Measurements from ENCODE around the gene MRPL36.

The MRPL36 gene

DNA sequence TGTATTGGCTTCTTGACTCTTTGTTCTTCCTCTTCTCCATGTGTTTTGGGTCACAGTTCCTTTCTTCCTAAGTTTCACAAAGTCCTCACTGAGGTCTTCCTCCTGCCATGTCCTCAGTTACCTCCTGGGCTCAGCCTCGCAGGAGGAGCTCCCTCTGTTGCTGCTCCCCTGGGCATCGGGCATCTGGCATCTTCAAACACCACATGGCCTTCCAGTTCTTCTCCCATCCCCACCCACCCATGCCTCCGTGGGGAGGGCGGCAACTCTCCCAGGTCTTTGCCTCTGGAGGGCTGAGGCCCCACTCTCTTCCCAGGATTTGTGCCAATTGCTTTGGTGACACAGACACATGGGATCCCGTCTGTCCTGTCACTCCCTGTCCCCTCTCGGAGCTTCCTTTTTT is 22.8 kb downstream of the MRPL36 start:
- Mint-ChIP-seq H3K9me3 (peaks cover 19% of the 10 kb centered on the region), H3K4me1 (peaks cover 25% of the 10 kb centered on the region), H3K27ac (no peak overlapping the region), H3K27me3 (ENCODE audit: low read depth, poor library complexity) (peaks cover 24% of the 10 kb centered on the region), H3K4me3 (no peak overlapping the region), H3K36me3 (ENCODE audit: low read depth) (no peaks in the 10 kb centered on the region)
- no peak for TF ChIP-seq CTCF (IDR thresholded peaks at IDR 0.05)
- DNase-seq, result no peak

- Mint-ChIP-seq H3K27me3 (ENCODE audit: low read depth, poor library complexity) (peaks cover 23% of the 10 kb centered on the region), H3K9me3 (peaks cover 19% of the 10 kb centered on the region), H3K36me3 (ENCODE audit: low read depth) (no peaks in the 10 kb centered on the region), H3K27ac (no peak overlapping the region), H3K4me3 (no peak overlapping the region), H3K4me1 (peaks cover 36% of the 10 kb centered on the region)
- no peak for TF ChIP-seq CTCF (IDR thresholded peaks at IDR 0.05)
- no peak for DNase-seq
These were observed 27.0 kb downstream of the MRPL36 start for GRCh38 chr5:1772634-1773033.

GRCh38 chr5:1771149-1772065 is 28.2 kb downstream of the MRPL36 start:
- Mint-ChIP-seq H3K4me3 (no peak overlapping the region), H3K36me3 (ENCODE audit: low read depth) (no peaks in the 10 kb centered on the region), H3K27me3 (ENCODE audit: low read depth, poor library complexity) (peaks cover 23% of the 10 kb centered on the region), H3K4me1 (peaks cover 31% of the 10 kb centered on the region), H3K9me3 (peaks cover 19% of the 10 kb centered on the region), H3K27ac (no peak overlapping the region)
- TF ChIP-seq CTCF (IDR thresholded peaks at IDR 0.05), result no peak
- DNase-seq, result no peak

DNA sequence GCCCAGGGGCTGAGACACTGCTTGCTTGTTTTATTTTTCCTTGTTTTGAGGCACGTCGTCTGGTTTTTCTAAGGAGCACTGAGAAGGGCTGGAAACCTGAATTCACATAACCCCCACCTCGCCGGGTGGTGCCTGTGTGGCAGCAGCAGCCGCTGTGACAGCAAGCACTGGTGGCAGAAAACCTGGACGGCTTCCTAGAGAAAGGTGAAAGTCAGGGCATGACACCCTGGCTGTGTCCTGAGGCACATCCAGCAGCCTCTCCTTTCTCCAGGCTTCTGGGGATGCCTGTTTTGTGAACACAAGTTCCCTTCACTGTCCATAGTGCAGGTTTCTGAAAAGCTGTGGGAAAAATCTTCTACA is 29.2 kb downstream of the MRPL36 start:
- TF ChIP-seq CTCF (IDR thresholded peaks at IDR 0.05), result no peak
- peaks cover 23% of the 10 kb centered on the region for H3K27me3 Mint-ChIP-seq (ENCODE audit: low read depth, poor library complexity)
- DNase-seq, result no peak
- no peak overlapping the region for H3K4me3 Mint-ChIP-seq
- H3K36me3 Mint-ChIP-seq (ENCODE audit: low read depth), result no peaks in the 10 kb centered on the region
- peaks cover 31% of the 10 kb centered on the region for H3K4me1 Mint-ChIP-seq
- H3K27ac Mint-ChIP-seq, result no peak overlapping the region
- H3K9me3 Mint-ChIP-seq, result peaks cover 13% of the 10 kb centered on the region

DNA sequence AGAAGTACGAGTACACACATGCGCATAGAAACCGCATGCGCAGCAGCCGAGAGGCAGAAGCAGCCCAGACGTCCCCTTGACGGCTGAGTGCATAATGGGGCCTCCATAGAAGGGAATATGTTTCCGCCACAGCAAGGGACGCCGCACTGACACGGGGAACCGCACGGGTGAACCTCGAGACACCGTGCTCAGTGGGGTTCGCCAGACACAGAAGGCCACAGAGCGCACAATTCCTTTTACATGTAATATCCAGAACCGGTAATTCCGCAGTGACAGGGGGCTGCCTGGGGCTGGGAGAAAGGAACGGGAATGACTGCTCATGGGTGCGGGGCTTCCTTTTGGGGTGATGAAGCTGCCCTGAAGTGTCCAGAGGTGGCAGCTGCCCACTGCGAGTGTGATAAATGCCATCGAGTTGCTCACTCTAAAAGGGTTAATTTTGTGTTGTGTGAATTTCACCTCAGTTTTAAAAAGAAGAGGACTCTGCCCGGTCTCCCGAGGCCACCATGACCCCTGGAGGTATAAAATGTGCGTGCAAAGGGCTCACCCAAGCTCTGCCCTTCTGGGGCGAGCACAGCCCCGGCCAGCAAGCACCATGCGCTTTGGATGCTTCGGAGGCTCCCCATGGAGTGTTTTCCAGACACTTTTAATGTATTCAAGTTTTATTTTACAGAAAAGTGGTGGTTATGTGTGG is 29.7 kb downstream of the MRPL36 start:
- DNase-seq, result no peak
- peaks cover 23% of the 10 kb centered on the region for H3K27me3 Mint-ChIP-seq (ENCODE audit: low read depth, poor library complexity)
- no peak overlapping the region for H3K27ac Mint-ChIP-seq
- H3K4me3 Mint-ChIP-seq, result no peak overlapping the region
- peaks cover 33% of the 10 kb centered on the region for H3K4me1 Mint-ChIP-seq
- TF ChIP-seq CTCF (IDR thresholded peaks at IDR 0.05), result no peak
- H3K36me3 Mint-ChIP-seq (ENCODE audit: low read depth), result no peaks in the 10 kb centered on the region
- peaks cover 10% of the 10 kb centered on the region for H3K9me3 Mint-ChIP-seq
